HL-60 (cell line): ENCODE data around the gene LMO3.

Experiments
- DNase-seq, 2 experiments: peaks; one replicate each; pipeline ENCODE4 v3.0.0-alpha.2; 2010 to 2020; ENCODE audit warnings: low read depth in 1 of 2, low spot score in 1 of 2
- H3K27ac ChIP-seq: fragments of 250-450 bp; sonication (Bioruptor Pico); replicated peaks from 2 replicates; pipeline ENCODE4 v1.5.1; 2020; ENCODE audit warnings: mild to moderate bottlenecking, moderate library complexity
- H3K27me3 ChIP-seq: fragments of 250-450 bp; sonication (Bioruptor Pico); 2 replicates; pipeline ENCODE4 v1.5.1; 2021; ENCODE audit warnings: mild to moderate bottlenecking, moderate library complexity; ENCODE audit not compliant: insufficient read depth, poor library complexity, severe bottlenecking
- H3K4me3 ChIP-seq: replicated peaks from 2 replicates; pipeline ENCODE4 v1.5.1; 2011; ENCODE audit warnings: mild to moderate bottlenecking, control low read depth, low read length; ENCODE audit not compliant: insufficient read depth
- CTCF ChIP-seq: IDR thresholded peaks from one replicate; pipeline ENCODE4 v1.5.1; 2011; ENCODE audit warnings: low read length, control low read depth, inconsistent platforms; ENCODE audit not compliant: insufficient read depth
- GABPA ChIP-seq: IDR thresholded peaks from 2 replicates; pipeline ENCODE4 v1.6.1; 2012; ENCODE audit warnings: low read depth
- POLR2AphosphoS5 ChIP-seq: IDR thresholded peaks from 2 replicates; pipeline ENCODE4 v1.6.1; 2012; ENCODE audit warnings: low read depth
- REST ChIP-seq: IDR thresholded peaks from 2 replicates; pipeline ENCODE4 v1.6.1; 2012; ENCODE audit warnings: low read depth; ENCODE audit not compliant: insufficient replicate concordance
- SPI1 ChIP-seq: IDR thresholded peaks from 2 replicates; pipeline ENCODE4 v1.6.1; 2012; ENCODE audit warnings: low read depth, mild to moderate bottlenecking, borderline replicate concordance

The LMO3 gene

GRCh38 chr12:16610743-16611142 lies 4.8 kb upstream of the LMO3 start:
- H3K27me3 ChIP-seq = peaks cover 34% of the 10 kb centered on the region
- TF ChIP-seq GABPA = no peak
- TF ChIP-seq SPI1 = no peak
- no peak for TF ChIP-seq REST
- no peak for TF ChIP-seq POLR2AphosphoS5
- TF ChIP-seq CTCF = no peak
- no peak overlapping the region for H3K27ac ChIP-seq
- no peak overlapping the region for H3K4me3 ChIP-seq
- no peak for DNase-seq

GRCh38 chr12:16610001-16610585 lies 4.1 kb upstream of the LMO3 start:
- no peak for DNase-seq

GRCh38 chr12:16608946-16609539 lies 3.1 kb upstream of the LMO3 start:
- TF ChIP-seq SPI1 (no peak), REST (no peak), GABPA (no peak), CTCF (no peak), POLR2AphosphoS5 (no peak)
- H3K27me3 ChIP-seq = peaks cover 42% of the 10 kb centered on the region

More at GRCh38 chr12:16610001-16610585, 4.1 kb upstream of the LMO3 start:
- Histone ChIP-seq H3K27me3 (peaks cover 38% of the 10 kb centered on the region), H3K4me3 (no peak overlapping the region), H3K27ac (no peak overlapping the region)
- TF ChIP-seq REST = no peak

More at GRCh38 chr12:16608946-16609539, 3.1 kb upstream of the LMO3 start:
- no peak overlapping the region for H3K4me3 ChIP-seq
- DNase-seq = no peak
- no peak overlapping the region for H3K27ac ChIP-seq
